HuH-7 (cell line): ENCODE data around the gene YWHAQ.

ENCODE experiments used
- DNase-seq: peaks from one replicate; pipeline ENCODE4 v3.0.0; 2011; ENCODE audit warnings: low spot score

The YWHAQ gene

GRCh38 chr2:9630736-9631552 is at the start of gene YWHAQ:
YWHAQ (minus strand) TSS chr2:9630997; CDS start chr2:9630452, 545 bp downstream.
- DNase-seq, result peak; percentile 98

DNA sequence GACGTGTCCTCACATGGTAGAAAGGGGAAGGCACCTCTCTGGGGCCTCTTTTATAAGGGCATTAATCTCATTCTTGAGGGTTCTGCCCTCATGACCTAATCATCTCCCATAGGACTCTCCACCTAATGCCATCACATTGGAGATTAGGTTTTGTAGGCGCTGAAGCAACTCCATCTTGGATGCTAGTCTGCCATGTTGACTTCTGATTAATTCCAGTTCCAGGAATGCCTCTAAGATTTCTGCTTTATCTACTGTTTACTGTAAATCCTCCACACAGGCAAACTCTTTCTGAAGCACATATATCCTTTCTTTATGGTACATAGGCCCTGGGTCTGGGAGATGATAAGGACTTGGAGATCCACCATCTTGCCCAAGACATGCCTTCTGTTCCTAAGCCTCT is 49.3 kb upstream of the YWHAQ start:
- DNase-seq, result no peak

DNA sequence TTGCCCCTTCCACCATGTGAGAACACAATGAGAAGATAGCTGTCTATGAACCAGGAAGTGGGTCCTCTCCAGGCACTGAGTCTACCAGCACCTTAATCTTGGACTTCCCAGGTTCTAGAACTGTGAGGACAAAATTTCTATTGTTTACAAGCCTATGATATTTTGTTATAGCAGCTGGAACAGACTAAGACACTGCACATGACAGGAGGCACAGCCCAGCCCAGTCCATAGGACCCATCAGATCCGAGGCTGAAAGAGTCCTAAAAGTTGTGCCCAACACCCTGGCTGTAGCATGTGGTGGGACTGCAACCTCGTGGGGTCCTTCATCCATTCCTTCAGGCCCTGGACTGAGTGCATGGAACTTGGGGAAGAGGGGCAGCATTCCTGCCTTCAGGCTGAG is 48.4 kb upstream of the YWHAQ start:
- DNase-seq, result no peak

DNA sequence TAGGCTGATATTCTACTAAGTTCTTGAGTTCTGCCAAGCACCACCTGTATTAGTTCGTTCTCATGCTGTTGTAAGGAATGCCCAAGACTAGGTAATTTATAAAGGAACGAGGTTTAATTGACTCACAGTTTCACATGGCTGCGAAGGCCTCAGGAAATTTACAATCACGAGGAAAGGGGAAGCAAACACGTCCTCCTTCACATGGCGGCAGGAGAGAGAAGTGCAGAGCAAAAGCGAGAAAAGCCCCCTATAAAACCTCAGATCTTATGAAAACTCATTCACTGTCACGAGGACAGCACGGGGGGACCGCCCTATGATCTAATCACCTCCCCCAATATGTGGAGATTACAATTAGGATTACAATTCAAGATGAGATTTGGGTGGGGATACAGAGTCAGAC is 47.7 kb upstream of the YWHAQ start:
- no peak for DNase-seq

DNA sequence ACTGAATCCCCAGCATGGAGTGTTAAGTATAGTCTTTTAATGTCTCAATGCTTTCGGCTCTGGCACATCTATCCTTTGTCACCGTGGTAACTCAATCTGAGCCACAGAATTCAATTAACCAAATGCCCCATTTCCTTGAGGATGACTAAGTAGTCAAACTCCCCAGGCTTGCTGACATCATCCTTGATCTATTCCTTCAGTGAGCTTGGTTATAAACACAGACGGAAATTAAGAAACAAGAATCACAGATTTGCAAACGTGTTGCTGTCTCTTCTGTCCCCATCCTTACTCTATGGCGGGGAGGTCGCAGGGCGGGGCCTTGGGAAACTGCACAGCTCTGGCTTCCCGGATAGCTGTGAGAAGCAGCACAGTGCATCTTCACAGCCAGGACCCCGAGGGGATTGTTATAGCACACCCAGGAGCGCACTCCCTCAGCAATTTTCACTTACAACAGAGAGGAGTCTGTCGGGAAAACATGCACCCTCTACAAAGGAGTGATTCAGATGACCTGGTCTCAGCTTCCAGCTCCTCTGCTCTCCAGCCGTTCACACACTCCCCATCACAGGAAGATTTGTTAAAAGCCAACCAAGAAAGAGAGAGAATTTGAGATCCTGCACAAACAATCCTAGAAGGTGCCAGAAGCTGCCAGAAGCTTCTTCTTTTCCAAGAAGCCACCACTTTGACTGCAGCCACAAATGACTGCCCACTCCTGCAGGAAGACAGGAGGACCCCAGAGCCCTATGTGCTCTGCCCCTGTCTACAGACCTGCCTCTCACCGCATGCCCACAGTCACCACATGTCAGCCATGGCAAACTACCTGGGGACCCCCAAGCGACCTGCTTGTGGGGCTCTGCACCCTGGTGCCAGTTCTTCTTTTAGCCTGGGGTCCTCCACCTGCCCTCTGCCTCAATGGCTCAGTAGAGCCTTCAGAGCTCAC is 44.9 kb upstream of the YWHAQ start:
- DNase-seq, result no peak

DNA sequence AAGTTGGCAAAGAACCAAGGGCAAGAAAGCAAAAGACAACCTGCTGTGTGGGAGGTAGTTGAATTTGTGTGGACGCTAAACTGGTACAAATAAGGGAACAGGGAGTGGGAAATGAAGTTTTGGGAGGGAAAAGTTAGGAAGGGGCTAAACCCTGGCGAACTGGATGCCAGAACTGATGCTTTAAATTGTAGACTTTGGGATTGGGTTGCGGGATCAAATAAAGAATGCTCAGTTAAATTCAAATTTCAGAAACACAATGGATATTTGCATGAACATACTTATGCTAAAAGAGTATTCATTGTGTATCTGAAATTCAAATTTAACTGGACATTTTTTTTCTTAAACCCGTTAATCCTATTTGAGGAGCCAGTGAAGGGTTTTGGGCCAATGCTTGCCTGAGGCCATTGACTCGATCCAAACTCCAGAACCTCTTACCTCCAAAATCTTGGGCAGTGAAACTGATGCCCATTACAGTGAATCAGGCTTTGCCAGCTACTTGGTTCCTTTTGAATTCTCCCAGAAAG is 44.2 kb upstream of the YWHAQ start:
- no peak for DNase-seq

GRCh38 chr2:9673914-9674481 is 43.2 kb upstream of the YWHAQ start:
- no peak for DNase-seq

- DNase-seq, result no peak
Measured at GRCh38 chr2:9668687-9669345, 38.0 kb upstream of the YWHAQ start.

GRCh38 chr2:9667826-9668225 is 37.0 kb upstream of the YWHAQ start:
- DNase-seq, result no peak

DNA sequence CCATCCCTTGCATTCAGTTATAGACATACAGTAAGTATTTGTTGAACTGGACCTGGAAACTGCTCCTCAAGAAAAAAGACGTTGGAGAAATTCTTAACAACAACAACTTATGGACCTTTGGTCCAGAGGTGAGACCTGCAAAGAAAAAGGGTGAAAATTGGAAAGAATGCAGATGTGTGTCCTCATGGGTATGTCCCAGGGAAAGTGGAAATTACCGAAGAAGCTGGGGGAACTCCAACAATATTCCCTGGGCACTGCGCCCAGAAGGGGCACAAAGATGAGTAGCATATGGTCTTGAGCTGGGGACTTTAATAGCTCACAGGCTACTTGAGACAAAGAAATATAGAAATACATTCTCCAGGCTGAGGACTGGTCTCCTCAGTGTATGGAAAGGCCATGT is 35.5 kb upstream of the YWHAQ start:
- DNase-seq, result no peak

DNA sequence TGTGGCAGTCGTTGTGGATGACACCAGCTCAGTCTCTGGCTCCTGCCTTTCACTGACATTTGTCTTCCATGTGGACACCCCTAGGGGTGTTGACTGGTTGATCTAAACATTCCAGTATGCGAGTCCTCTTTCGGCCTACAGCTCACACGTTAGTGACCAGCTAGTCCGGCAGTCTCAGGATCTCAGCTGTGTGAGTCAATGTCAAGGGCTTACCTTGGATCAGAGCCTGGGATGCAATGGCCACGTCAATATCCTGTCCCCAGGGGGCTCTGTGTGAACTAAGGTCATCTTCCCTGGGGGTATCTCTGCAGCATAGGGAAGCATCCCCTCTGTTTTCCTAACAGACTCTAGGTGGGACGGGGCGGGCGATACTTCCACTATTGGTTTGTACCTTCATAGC is 35.1 kb upstream of the YWHAQ start:
- no peak for DNase-seq

DNA sequence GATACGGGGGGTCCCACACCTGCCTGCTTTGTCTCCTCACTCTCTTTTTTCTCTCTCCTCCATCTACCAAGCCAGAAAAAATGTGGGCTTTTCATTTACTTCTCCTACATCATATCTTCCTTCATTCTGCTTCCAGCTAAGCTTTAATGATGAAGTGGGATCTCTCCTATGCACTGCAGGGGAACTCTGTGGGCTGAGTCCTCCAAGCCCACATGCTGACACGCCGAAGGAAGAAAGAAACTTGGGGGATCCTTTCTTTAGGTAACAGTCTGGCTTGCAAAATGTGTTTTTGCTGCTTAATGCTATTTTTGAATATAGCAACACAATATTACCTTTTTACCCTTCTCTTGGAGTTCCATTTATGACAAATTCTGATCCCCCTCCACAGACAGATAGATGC is 33.6 kb upstream of the YWHAQ start:
- no peak for DNase-seq

DNA sequence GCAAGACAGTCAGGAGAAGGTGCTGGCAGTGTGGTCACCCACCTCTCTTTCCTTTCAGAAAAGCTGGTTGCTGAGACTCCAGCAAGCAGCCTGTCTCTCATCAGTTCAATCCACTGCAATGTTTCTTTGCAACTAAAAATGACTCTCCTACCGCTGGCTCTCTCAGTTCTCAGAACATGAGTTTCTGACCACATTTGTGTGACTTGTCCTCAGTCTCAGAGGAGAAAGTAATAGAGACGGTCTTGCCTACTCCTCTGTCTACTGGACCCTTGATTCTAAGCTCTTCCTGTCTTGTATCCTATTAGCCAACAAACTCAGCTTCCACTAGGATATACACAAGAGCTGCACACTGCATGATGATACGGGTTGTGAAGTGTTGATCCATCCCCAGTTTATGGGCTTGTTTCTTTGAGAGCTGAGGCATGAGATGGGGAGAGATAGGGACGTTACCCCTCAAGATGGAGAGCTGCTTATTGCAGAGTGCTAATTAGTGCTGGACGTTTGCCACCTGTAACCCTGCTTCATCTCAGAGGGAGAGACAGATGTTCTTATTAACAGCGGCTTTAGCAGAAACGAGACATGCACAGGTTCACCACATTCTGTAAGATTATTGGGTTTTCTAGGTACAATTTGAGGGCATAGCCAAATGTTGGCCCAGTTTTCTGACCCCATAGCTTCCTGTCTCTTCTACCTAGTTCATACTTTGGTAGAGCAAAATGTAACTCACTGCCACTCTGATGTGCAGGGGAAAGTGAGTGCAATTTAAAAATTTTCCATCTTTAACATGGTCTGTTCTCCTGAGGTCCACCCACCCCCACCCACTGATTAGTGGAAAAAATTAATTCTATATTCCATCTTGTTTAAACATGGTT is 32.4 kb upstream of the YWHAQ start:
- no peak for DNase-seq

DNA sequence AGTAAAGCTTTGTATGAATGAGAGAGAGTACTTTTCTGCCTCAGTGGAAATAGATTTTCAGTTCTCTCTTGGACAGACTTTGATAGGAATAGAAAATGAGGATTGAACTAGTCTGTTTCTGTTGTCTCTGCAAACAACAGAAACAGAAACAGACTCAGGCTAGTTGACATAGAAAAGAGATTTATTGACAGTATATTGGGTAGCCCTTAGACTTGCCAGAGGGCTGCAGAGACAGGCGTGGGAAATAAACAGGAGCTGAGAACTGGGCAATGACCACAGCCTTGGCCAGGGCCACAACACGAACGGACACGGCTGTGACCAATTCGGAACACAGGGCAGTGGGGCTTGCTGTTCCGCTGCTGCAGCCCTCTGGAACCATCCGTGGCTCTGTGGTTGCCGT is 30.5 kb upstream of the YWHAQ start:
- no peak for DNase-seq

DNA sequence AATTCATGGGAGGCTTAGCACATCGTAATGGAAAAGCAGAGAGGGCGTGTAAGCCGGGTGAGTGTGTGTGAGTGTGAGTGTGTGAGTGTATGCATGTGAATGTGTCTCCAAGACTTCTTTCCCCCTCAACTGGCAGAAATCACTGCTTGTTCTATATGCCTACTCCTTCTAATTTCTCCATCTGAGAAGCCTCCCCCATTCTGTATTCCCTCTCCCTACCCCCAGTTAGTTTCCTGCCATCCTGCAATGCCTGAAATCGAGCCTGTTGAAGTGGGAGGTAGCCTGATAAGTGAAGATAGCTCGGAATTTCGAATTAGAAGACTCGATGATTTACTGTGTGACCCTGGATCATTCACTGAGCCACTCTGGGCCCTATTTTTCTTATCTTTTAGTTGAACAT is 30.0 kb upstream of the YWHAQ start:
- DNase-seq, result no peak

DNA sequence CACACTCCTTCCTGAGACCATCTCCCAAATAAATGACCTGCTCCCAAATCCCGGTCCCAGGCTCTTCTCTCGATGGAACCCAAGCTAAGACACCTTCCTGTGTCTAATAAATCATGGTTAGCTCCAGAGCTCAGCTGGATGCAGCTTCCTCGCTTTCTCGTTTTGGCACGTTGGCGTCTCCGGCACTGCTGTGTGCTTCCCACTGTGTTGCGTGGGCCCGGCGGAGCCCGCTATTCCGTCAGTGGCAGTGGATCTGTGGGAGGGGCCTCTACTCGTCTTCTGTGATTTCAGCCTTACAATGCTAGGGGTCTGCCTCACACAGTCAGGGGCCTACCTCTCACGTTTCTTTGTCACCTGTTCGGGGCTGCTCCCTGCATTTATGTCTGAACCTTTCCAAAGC is 29.4 kb upstream of the YWHAQ start:
- DNase-seq, result no peak

- no peak for DNase-seq
Measured at GRCh38 chr2:9658972-9659371, 28.2 kb upstream of the YWHAQ start.

GRCh38 chr2:9657731-9658130 is 26.9 kb upstream of the YWHAQ start:
- DNase-seq, result no peak

DNA sequence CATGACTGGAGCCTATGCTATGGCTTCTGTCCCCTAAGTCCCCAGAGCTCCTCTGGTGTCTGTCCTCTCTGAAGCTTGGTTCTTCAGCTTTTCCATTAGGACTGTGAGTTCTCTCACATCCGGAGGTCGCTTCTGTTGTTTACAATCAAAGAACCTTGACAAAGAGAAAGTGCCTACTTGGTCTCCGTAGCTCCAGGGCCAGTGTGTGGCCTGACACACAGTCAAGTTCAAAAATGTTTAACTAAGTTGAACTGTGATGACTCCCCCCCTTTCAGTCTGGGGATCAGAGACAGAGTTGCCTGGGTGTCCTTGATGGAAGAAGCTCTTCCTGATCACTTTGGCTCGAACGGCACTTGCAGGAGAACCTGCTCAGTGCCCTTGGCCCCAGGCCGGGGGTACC is 26.3 kb upstream of the YWHAQ start:
- DNase-seq, result no peak

DNA sequence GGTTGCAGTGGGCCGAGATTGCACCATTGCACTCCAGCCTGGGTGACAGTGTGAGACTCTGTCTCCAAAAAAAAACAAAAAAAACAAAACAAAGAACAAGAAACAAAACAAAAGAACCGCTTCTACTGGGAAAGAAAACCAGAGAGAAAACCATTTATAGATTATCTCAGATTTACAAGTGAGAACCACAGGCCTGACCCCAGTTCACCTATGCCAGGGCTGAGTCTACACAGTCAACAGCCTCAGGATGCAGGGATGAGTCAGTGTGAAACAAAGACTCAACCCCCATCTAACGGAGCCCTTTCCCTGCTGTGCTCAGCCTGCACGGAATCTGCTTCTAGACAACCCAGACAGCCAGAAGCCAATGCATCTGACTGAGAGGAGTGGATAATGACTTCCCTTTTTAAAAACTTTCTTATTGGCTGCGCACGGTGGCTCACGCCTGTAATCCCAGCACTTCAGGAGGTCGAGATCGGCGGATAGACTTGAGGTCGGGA is 25.5 kb upstream of the YWHAQ start:
- no peak for DNase-seq
